OCI-LY7 (cell line): ENCODE results near the gene ABHD8. TPM values are rescaled to one million over a fixed set of nuclear protein-coding genes. Genes with fewer than 3 reads are reported as not detected.

ENCODE experiments used
- BruUV-seq: library from RNA; stranded (reverse); fragments of 400-500 nt; replicated peaks from 2 replicates; lab custom pipeline; 2021; lab: Mats Ljungman, UMichigan
- CTCF ChIA-PET: fragments of 300-600 bp; sonication (Branson Sonifier 250); formaldehyde crosslinking; loops from one replicate; lab custom pipeline; 2022; ENCODE audit warnings: antibody characterized with exemption; ENCODE audit not compliant: unreplicated experiment; lab: Charles Lee
- POLR2A ChIA-PET: fragments of 300-600 bp; sonication (Branson Sonifier 250); formaldehyde crosslinking; loops from one replicate; lab custom pipeline; 2022; ENCODE audit warnings: antibody characterized with exemption; lab: Charles Lee
- DNase-seq: peaks from one replicate; pipeline ENCODE4 v3.0.0-alpha.2; 2015; ENCODE audit warnings: low spot score
- H2AFZ ChIP-seq: fragments of 200-600 bp; sonication (generic), shearing (Covaris generic); 2 replicates; pipeline ENCODE4 v1.6.1; 2014; ENCODE audit warnings: mild to moderate bottlenecking, antibody characterized with exemption, low read length, moderate library complexity
- H3K27ac ChIP-seq: fragments of 200-600 bp; sonication (generic); 2 replicates; pipeline ENCODE4 v1.5.1; 2014; ENCODE audit warnings: mixed run types, low read depth, mild to moderate bottlenecking, moderate library complexity, low read length, inconsistent platforms; ENCODE audit not compliant: poor library complexity, severe bottlenecking
- H3K36me3 ChIP-seq: fragments of 200-600 bp; sonication (generic); 2 replicates; pipeline ENCODE4 v1.6.1; 2014; ENCODE audit warnings: mild to moderate bottlenecking, antibody characterized with exemption, low read length, moderate library complexity, mixed read lengths; ENCODE audit not compliant: insufficient read depth
- H3K4me1 ChIP-seq: fragments of 200-600 bp; sonication (generic); 2 replicates; pipeline ENCODE4 v1.5.1; 2014; ENCODE audit warnings: mild to moderate bottlenecking, low read length; ENCODE audit not compliant: insufficient read depth, poor library complexity, severe bottlenecking
- H3K4me2 ChIP-seq: fragments of 200-600 bp; sonication (generic); 2 replicates; pipeline ENCODE4 v1.6.1; 2014; ENCODE audit warnings: mild to moderate bottlenecking, low read length
- H3K4me3 ChIP-seq: fragments of 200-600 bp; sonication (generic); 2 replicates; pipeline ENCODE4 v1.5.1; 2014; ENCODE audit warnings: mild to moderate bottlenecking, low read depth, low read length; ENCODE audit not compliant: poor library complexity, severe bottlenecking
- H3K79me2 ChIP-seq: fragments of 200-600 bp; sonication (generic); 2 replicates; pipeline ENCODE4 v1.6.1; 2016; ENCODE audit warnings: low read depth, mild to moderate bottlenecking, low read length, moderate library complexity, mixed read lengths; ENCODE audit not compliant: insufficient read depth
- H3K9me2 ChIP-seq: fragments of 200-600 bp; sonication (generic); 2 replicates; pipeline ENCODE4 v1.6.1; 2016; ENCODE audit warnings: mild to moderate bottlenecking, low read length, mixed read lengths; ENCODE audit not compliant: insufficient read depth
- H3K9me3 ChIP-seq: fragments of 200-600 bp; sonication (generic); 2 replicates; pipeline ENCODE4 v1.6.1; 2014; ENCODE audit warnings: mild to moderate bottlenecking, mixed run types, low read length, mixed read lengths
- H4K20me1 ChIP-seq: fragments of 200-600 bp; sonication (generic); 2 replicates; pipeline ENCODE4 v1.6.1; 2014; ENCODE audit warnings: mild to moderate bottlenecking, antibody characterized with exemption, low read length, moderate library complexity, mixed read lengths; ENCODE audit not compliant: insufficient read depth
- EZH2phosphoT487 ChIP-seq: fragments of 200-600 bp; sonication (generic); IDR thresholded peaks from 2 replicates; pipeline ENCODE4 v1.6.1; 2018; ENCODE audit warnings: low read depth, borderline replicate concordance, mild to moderate bottlenecking, mixed run types, antibody characterized with exemption, low read length, moderate library complexity, mixed read lengths
- intact Hi-C: fragments of 100-400 bp; cut with micrococcal nuclease; formaldehyde crosslinking; loops from one replicate; pipeline ENCODE4 v1.10.0; 2022; ENCODE audit not compliant: unreplicated experiment
- total RNA-seq, 2 experiments: library from RNA; depleted of rRNA in 1 of 2; stranded (reverse); fragments of >200 nt in 1 of 2; shearing (Covaris generic) in 1 of 2; gene quantifications; 2 replicates each; pipeline ENCODE4 v1.2.3, GENCODE V29; 2014 to 2022
- TF ChIP-seq, protein P1 (sequence below): fragments of 200-600 bp; sonication (generic); conservative IDR thresholded peaks from 2 replicates; pipeline ENCODE4 v1.5.1; 2014; ENCODE audit warnings: mild to moderate bottlenecking, antibody characterized with exemption, low read length, moderate library complexity, mixed read lengths

ABHD8 gene
- total RNA-seq, 2 experiments from 2014 or later, result 11.6 to 18.9 TPM

DNA sequence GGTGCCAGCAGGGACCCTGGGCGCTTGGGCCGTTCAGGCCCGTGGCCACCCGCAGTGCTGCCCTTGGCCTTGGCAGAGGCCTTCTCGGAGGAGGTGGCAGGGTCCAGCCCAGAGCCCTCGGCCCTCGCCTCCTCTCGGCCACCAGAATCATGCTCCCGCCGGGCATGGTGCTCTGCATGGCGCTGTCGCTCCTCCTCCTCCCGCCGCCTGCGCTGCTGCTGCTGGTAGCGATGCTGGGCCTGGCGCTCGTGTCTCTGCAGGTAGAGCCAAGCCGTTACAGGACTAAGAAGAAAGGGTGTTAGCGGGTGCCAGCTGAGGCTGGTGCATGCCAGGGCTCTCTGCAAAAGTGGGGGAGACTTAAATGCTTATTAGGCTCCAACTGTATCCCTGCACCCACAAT lies 21.9 kb upstream of the ABHD8 start:
- DNase-seq, result no peak
- Histone ChIP-seq H3K27ac (no peak overlapping the region), H3K36me3 (peaks cover 26% of the 10 kb centered on the region), H4K20me1 (no peaks in the 10 kb centered on the region), H3K79me2 (no peaks in the 10 kb centered on the region), H3K4me3 (no peak overlapping the region), H2AFZ (no peak overlapping the region), H3K9me2 (no peaks in the 10 kb centered on the region), H3K9me3 (no peaks in the 10 kb centered on the region), H3K4me2 (no peak overlapping the region), H3K4me1 (peaks cover 14% of the 10 kb centered on the region)
- no peak for TF ChIP-seq EZH2phosphoT487
- TF ChIP-seq, protein P1, sequence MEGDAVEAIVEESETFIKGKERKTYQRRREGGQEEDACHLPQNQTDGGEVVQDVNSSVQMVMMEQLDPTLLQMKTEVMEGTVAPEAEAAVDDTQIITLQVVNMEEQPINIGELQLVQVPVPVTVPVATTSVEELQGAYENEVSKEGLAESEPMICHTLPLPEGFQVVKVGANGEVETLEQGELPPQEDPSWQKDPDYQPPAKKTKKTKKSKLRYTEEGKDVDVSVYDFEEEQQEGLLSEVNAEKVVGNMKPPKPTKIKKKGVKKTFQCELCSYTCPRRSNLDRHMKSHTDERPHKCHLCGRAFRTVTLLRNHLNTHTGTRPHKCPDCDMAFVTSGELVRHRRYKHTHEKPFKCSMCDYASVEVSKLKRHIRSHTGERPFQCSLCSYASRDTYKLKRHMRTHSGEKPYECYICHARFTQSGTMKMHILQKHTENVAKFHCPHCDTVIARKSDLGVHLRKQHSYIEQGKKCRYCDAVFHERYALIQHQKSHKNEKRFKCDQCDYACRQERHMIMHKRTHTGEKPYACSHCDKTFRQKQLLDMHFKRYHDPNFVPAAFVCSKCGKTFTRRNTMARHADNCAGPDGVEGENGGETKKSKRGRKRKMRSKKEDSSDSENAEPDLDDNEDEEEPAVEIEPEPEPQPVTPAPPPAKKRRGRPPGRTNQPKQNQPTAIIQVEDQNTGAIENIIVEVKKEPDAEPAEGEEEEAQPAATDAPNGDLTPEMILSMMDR, result no peak
- BruUV-seq, result no TSS peak
- intact Hi-C loops, result no loop called here
- ChIA-PET POLR2A (interaction anchor here (0.6 to 0.7 kb wide), 2 partner anchors 16 to 67 kb away, joined by 3 read pairs; no protein-coding TSS in a partner anchor), CTCF (interaction anchor here (1.1 kb wide), 1 partner anchor 7 kb away, joined by 3 read pairs; no protein-coding TSS in a partner anchor)

DNA sequence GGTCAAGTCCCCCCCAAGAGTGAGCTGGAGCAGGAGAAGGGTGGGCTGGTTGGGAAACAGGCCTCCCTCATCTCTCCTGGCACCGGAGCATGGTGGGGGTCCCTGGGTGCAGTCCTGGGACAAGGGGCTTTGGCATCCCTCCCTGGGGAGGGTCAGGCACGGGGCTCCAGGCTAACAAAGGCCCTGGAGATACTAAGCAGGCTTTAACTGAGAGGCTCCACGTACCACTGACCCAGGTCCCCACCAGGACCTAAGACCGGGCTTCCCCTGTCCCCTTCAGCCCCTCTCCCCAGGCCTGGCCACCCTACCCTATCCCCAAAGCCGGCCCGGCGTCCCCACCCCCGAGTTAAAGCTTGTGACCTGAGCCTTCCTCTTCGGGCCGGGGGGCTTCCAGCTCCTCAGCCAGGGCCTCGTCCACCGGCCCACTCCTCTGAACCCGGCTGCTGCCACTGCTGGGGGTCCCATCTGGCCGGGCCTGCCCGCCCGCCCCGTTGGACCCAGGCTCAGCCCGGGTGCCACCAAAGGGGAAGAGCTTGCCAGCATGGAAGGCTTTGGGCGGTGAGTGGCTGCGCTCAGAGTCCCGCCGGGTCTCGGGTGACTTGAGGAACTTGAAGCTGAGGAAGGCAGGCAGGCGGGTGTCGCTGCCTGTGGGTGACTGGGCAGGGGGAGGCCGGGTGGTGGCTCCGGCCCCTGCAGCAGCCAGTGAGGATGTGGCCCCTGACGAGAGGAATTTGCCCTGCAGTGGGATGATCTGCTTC lies 21.3 kb upstream of the ABHD8 start:
- CTCF ChIA-PET, result interaction anchor here (1.1 kb wide), 1 partner anchor 8 kb away, joined by 3 read pairs; no protein-coding TSS in a partner anchor

More for the DNA sequence above, 21.3 kb upstream of the ABHD8 start:
- Histone ChIP-seq H3K9me2 (no peaks in the 10 kb centered on the region), H2AFZ (no peak overlapping the region), H4K20me1 (no peaks in the 10 kb centered on the region), H3K9me3 (no peaks in the 10 kb centered on the region), H3K36me3 (peaks cover 32% of the 10 kb centered on the region), H3K4me2 (no peak overlapping the region), H3K4me3 (no peak overlapping the region), H3K27ac (no peak overlapping the region), H3K4me1 (peaks cover 14% of the 10 kb centered on the region), H3K79me2 (no peaks in the 10 kb centered on the region)
- DNase-seq, result no peak
- intact Hi-C loops, result no loop called here
- no TSS peak for BruUV-seq
- TF ChIP-seq, protein P1, result no peak
- no peak for TF ChIP-seq EZH2phosphoT487
- POLR2A ChIA-PET, result interaction anchor here (0.6 to 0.7 kb wide), 2 partner anchors 16 to 67 kb away, joined by 3 read pairs; no protein-coding TSS in a partner anchor
